H1 (cell line): ENCODE data around the gene HES4. TPM values are rescaled to one million over a fixed set of nuclear protein-coding genes. Genes with fewer than 3 reads are reported as not detected.

ENCODE experiments used
- CTCF ChIA-PET: fragments of 300-600 bp; sonication (Branson Sonifier 250); formaldehyde crosslinking; loops from one replicate; lab custom pipeline; 2021; ENCODE audit not compliant: partially characterized antibody; lab: Charles Lee
- POLR2A ChIA-PET: fragments of 300-600 bp; sonication (Branson Sonifier 250); formaldehyde crosslinking; loops from one replicate; lab custom pipeline; 2021; ENCODE audit warnings: inconsistent platforms; ENCODE audit not compliant: partially characterized antibody; lab: Charles Lee
- DNase-seq, 2 experiments: peaks; one replicate each; pipeline versions ENCODE4 v3.0.0 to v3.0.0-alpha.2; 2010 to 2022; ENCODE audit warnings: low spot score in 2 of 2, low read depth in 1 of 2, mixed read lengths in 1 of 2
- FAIRE-seq: peaks from 2 replicates; lab custom pipeline; 2011; peaks lifted over from hg19 to GRCh38; lab: Jason Lieb, UNC
- H2AFZ ChIP-seq: 2 replicates; pipeline ENCODE4 v1.8.1; 2012; ENCODE audit warnings: low read length, inconsistent platforms
- H2AK5ac ChIP-seq: 2 replicates; pipeline ENCODE4 v1.6.1; 2013; ENCODE audit warnings: low read depth, low read length
- H2BK120ac ChIP-seq: replicated peaks from 2 replicates; pipeline ENCODE3; 2013; ENCODE audit warnings: low read depth, low read length, inconsistent platforms
- H2BK12ac ChIP-seq: 2 replicates; pipeline ENCODE4 v1.6.1; 2013; ENCODE audit warnings: low read depth, low read length
- H2BK15ac ChIP-seq: 2 replicates; pipeline ENCODE4 v1.6.1; 2013; ENCODE audit warnings: low read length
- H2BK20ac ChIP-seq: 2 replicates; pipeline ENCODE4 v1.6.1; 2013; ENCODE audit warnings: low read length
- H2BK5ac ChIP-seq: 2 replicates; pipeline ENCODE4 v1.6.1; 2013; ENCODE audit warnings: low read depth, low read length
- H3K14ac ChIP-seq: 2 replicates; pipeline ENCODE4 v1.6.1; 2013; ENCODE audit warnings: inconsistent platforms; ENCODE audit not compliant: insufficient read length
- H3K18ac ChIP-seq: 2 replicates; pipeline ENCODE4 v1.6.1; 2013; ENCODE audit warnings: low read length; ENCODE audit errors: extremely low read depth
- H3K23ac ChIP-seq: 2 replicates; pipeline ENCODE4 v1.6.1; 2013; ENCODE audit warnings: inconsistent platforms; ENCODE audit not compliant: insufficient read length
- H3K23me2 ChIP-seq: 2 replicates; pipeline ENCODE4 v1.6.1; 2013; ENCODE audit warnings: low read depth, low read length
- H3K27ac ChIP-seq: 2 replicates; pipeline ENCODE4 v1.6.1; 2011; ENCODE audit warnings: low read depth, low read length, inconsistent platforms
- H3K27me3 ChIP-seq, 4 experiments: replicated peaks in 1 of 4; 1 replicate in 1 of 4; 2 replicates in 3 of 4; pipeline versions ENCODE4 v1.6.1 to v1.8.1; 2011 to 2013; ENCODE audit warnings: low read length in 3 of 4, mild to moderate bottlenecking in 3 of 4, inconsistent platforms in 2 of 4, mixed read lengths in 2 of 4, moderate library complexity in 1 of 4; ENCODE audit not compliant: control insufficient read depth in 3 of 4, insufficient read depth in 3 of 4; ENCODE audit errors: extremely low read depth in 1 of 4
- H3K36me3 ChIP-seq, 4 experiments: 2 replicates each; pipeline versions ENCODE4 v1.6.1 to v1.8.1; 2011 to 2013; ENCODE audit warnings: mild to moderate bottlenecking in 4 of 4, low read length in 3 of 4, moderate library complexity in 2 of 4, control low read depth in 1 of 4, inconsistent platforms in 1 of 4; ENCODE audit not compliant: insufficient read depth in 4 of 4, control insufficient read depth in 2 of 4
- H3K4ac ChIP-seq: replicated peaks from 2 replicates; pipeline ENCODE3; 2013; ENCODE audit warnings: low read length, low read depth, mixed read lengths, inconsistent platforms; ENCODE audit not compliant: insufficient read length
- H3K4me1 ChIP-seq, 4 experiments: replicated peaks in 1 of 4; 1 replicate in 1 of 4; 2 replicates in 3 of 4; pipeline versions ENCODE4 v1.6.1 to v1.8.1; 2011 to 2013; ENCODE audit warnings: low read length in 3 of 4, inconsistent platforms in 2 of 4, mixed read lengths in 1 of 4; ENCODE audit not compliant: insufficient read depth in 4 of 4, control insufficient read depth in 3 of 4
- H3K4me2 ChIP-seq, 2 experiments: 2 replicates each; pipeline versions ENCODE4 v1.6.1 to v1.8.1; 2011 to 2013; ENCODE audit warnings: low read depth in 2 of 2, low read length in 2 of 2, control low read depth in 1 of 2, inconsistent platforms in 1 of 2, mild to moderate bottlenecking in 1 of 2; ENCODE audit not compliant: insufficient read depth in 1 of 2
- H3K4me3 ChIP-seq, 4 experiments: fragments of 200-600, 300-600 bp in 1 of 4; sonication (generic), shearing (Covaris generic), sonication (Bioruptor Twin) in 1 of 4; 2 replicates each; pipeline versions ENCODE4 v1.5.1 to v1.8.1; 2011 to 2016; ENCODE audit warnings: low read length in 4 of 4, low read depth in 3 of 4, control low read depth in 2 of 4, inconsistent platforms in 2 of 4, mild to moderate bottlenecking in 2 of 4, mixed read lengths in 1 of 4, moderate library complexity in 1 of 4; ENCODE audit not compliant: insufficient read depth in 2 of 4; ENCODE audit errors: extremely low read depth in 1 of 4
- H3K56ac ChIP-seq: replicated peaks from 2 replicates; pipeline ENCODE3; 2013; ENCODE audit warnings: low read depth, mild to moderate bottlenecking, mixed read lengths, low read length, inconsistent platforms; ENCODE audit not compliant: insufficient read length
- H3K79me1 ChIP-seq: 2 replicates; pipeline ENCODE4 v1.6.1; 2013; ENCODE audit warnings: low read depth, low read length, control low read depth
- H3K79me2 ChIP-seq, 2 experiments: 2 replicates each; pipeline versions ENCODE4 v1.6.1 to v1.8.1; 2012 to 2013; ENCODE audit warnings: low read length in 2 of 2, mild to moderate bottlenecking in 2 of 2, inconsistent platforms in 1 of 2; ENCODE audit not compliant: insufficient read depth in 2 of 2, control insufficient read depth in 1 of 2
- H3K9ac ChIP-seq, 4 experiments: replicated peaks in 1 of 4; 1 replicate in 1 of 4; 2 replicates in 3 of 4; pipeline versions ENCODE4 v1.6.1 to v1.8.1; 2011 to 2013; ENCODE audit warnings: low read depth in 3 of 4, low read length in 3 of 4, control low read depth in 2 of 4, mild to moderate bottlenecking in 2 of 4, moderate library complexity in 2 of 4, inconsistent platforms in 1 of 4; ENCODE audit errors: extremely low read depth in 1 of 4
- H3K9me3 ChIP-seq, 2 experiments: 2 replicates each; pipeline versions ENCODE4 v1.6.1 to v1.8.1; 2012 to 2013; ENCODE audit warnings: mild to moderate bottlenecking in 2 of 2, moderate library complexity in 2 of 2, control low read depth in 1 of 2, inconsistent platforms in 1 of 2, low read depth in 1 of 2, low read length in 1 of 2, mixed read lengths in 1 of 2; ENCODE audit not compliant: insufficient read depth in 2 of 2
- H4K20me1 ChIP-seq, 2 experiments: replicated peaks in 1 of 2; 2 replicates each; pipeline versions ENCODE3 to v1.8.1; 2011 to 2013; ENCODE audit warnings: inconsistent platforms in 2 of 2, low read length in 2 of 2, mild to moderate bottlenecking in 1 of 2; ENCODE audit not compliant: insufficient read depth in 2 of 2, control insufficient read depth in 1 of 2
- H4K5ac ChIP-seq: 2 replicates; pipeline ENCODE4 v1.6.1; 2013; ENCODE audit warnings: low read length, low read depth, mixed read lengths, inconsistent platforms; ENCODE audit not compliant: insufficient read length
- H4K8ac ChIP-seq: 2 replicates; pipeline ENCODE4 v1.8.0; 2013; ENCODE audit warnings: mild to moderate bottlenecking, moderate library complexity, low read length, inconsistent platforms; ENCODE audit not compliant: insufficient read depth; ENCODE audit errors: extremely low read depth
- H4K91ac ChIP-seq: replicated peaks from 2 replicates; pipeline ENCODE3; 2013; ENCODE audit warnings: low read length, mixed read lengths, inconsistent platforms; ENCODE audit not compliant: insufficient read length
- CHD2 ChIP-seq: IDR thresholded peaks from 2 replicates; pipeline ENCODE4 v1.6.1; 2012; ENCODE audit warnings: low read length, improper control_type of control experiment
- EZH2 ChIP-seq: fragments of 200-600 bp; sonication (generic); IDR thresholded peaks from 2 replicates; pipeline ENCODE4 v1.7.1; 2012; ENCODE audit warnings: low read depth, mild to moderate bottlenecking, moderate library complexity, low read length, inconsistent platforms; ENCODE audit not compliant: severe bottlenecking
- NANOG ChIP-seq: IDR thresholded peaks from 2 replicates; pipeline ENCODE4 v1.6.1; 2011; ENCODE audit warnings: low read length, low read depth, mild to moderate bottlenecking, inconsistent platforms; ENCODE audit not compliant: insufficient read depth, poor library complexity, severe bottlenecking
- SUZ12 ChIP-seq: fragments of 200-600 bp; sonication (generic); IDR thresholded peaks from 2 replicates; pipeline ENCODE4 v1.6.1; 2012; ENCODE audit warnings: mild to moderate bottlenecking, inconsistent platforms, low read length, moderate library complexity, mixed read lengths
- TEAD4 ChIP-seq: IDR thresholded peaks from 2 replicates; pipeline ENCODE4 v1.6.1; 2012; ENCODE audit warnings: low read depth, low read length, inconsistent platforms, mixed read lengths
- WGBS, 2 experiments: shearing (Covaris generic) in 1 of 2; methylation state at CpG; one replicate each; pipeline versions ENCODE4 v1.1.6 to v1.1.7; 2013 to 2015; ENCODE audit warnings: low lambda C conversion rate in 2 of 2, mixed read lengths in 2 of 2, inconsistent platforms in 1 of 2, low coverage in 1 of 2, missing lambda C conversion rate in 1 of 2; ENCODE audit not compliant: insufficient replicate concordance in 2 of 2, insufficient coverage in 1 of 2, insufficient read length in 1 of 2; ENCODE audit errors: extremely low coverage in 1 of 2, missing lambda C conversion rate in 1 of 2; 5-methylcytosine and 5-hydroxymethylcytosine counted together
- polyA plus RNA-seq, 7 experiments: library from polyadenylated mRNA; depleted of rRNA in 3 of 7; stranded (reverse) in 5 of 7; unstranded in 2 of 7; fragments of >200 nt in 5 of 7; fragments of 200-250 nt in 2 of 7; gene quantifications; 1 replicate in 5 of 7; 2 replicates in 1 of 7; 4 replicates in 1 of 7; pipeline versions ENCODE4 v1.2.1 to v1.2.3, GENCODE V29; 2011 to 2013; ENCODE audit warnings: missing spikeins in 2 of 7, mixed read lengths in 2 of 7
- total RNA-seq: library from RNA; stranded (reverse); fragmentation: NEBNext Ultra II Directional; extraction: Animal tissue kit (Norgen Biotek cat#: 25700); gene quantifications from 2 replicates; pipeline ENCODE4 v1.2.1, GENCODE V29; 2021

Gene HES4
- total and polyA plus RNA-seq, 2 of the 8 experiments (the other 6 are each of a cell fraction or from before 2014, with no cell fraction given): 2.8 to 3.5 TPM

DNA sequence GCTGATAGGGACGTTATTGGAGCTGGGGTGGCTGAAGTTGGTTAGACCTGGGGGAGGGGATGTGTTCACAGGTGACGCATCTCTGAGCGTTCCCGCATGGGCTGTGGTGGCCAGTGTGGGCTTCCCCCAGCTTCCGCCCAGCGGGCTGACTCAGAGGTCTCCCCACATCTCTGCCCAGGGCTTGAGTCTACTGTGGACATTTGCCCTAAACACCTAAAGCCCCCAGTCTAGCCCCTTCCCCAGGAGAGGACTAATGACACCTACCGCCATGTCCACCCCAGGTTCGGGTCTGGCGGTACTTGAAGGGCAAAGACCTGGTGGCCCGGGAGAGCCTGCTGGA, 22.0 kb upstream of the HES4 start:
- Histone ChIP-seq H3K9me3 (no peaks in the 10 kb centered on the region), H3K79me2 (peaks cover 0 to 13% of the 10 kb centered on the region in 2 experiments; a peak in 1 of 4 replicates), H3K9ac (no peak overlapping the region), H2AK5ac (peak overlapping the region; percentile 82; the same call in 1 of the 2 replicates), H3K27ac (no peak overlapping the region), H3K4me2 (peak overlapping the region; percentile 70 to 79; a peak in 3 of 4 replicates), H3K79me1 (peaks cover 10% of the 10 kb centered on the region), H3K27me3 (no peaks in the 10 kb centered on the region), H3K56ac (no peak overlapping the region), H4K5ac (no peak overlapping the region), H2BK5ac (no peak overlapping the region), H3K4ac (no peak overlapping the region), H2AFZ (no peak overlapping the region), H2BK120ac (peak overlapping the region; percentile 43), H4K8ac (no peak overlapping the region; the same call in 1 of the 2 replicates), H3K4me3 (peak overlapping the region in 1 of 4 experiments; percentile 78; a peak in 4 of 8 replicates), H4K20me1 (peaks cover 6 to 10% of the 10 kb centered on the region in 2 experiments), H3K23ac (no peak overlapping the region), H3K36me3 (peaks cover 0 to 20% (median 1%) of the 10 kb centered on the region in 4 experiments; a peak in 3 of 8 replicates), H4K91ac (no peak overlapping the region), H3K23me2 (peaks cover 8% of the 10 kb centered on the region; the same call in 1 of the 2 replicates), H3K4me1 (peaks cover 2 to 53% (median 38%) of the 10 kb centered on the region in 4 experiments), H2BK12ac (peak overlapping the region; percentile 60; the same call in 1 of the 2 replicates), H2BK20ac (no peak overlapping the region), H3K14ac (no peak overlapping the region), H2BK15ac (no peak overlapping the region; the same call in 1 of the 2 replicates), H3K18ac (no peak overlapping the region; the same call in 1 of the 2 replicates)
- DNase-seq: no peak
- CTCF ChIA-PET: interaction anchor here (0.6 to 3.0 kb wide), 8 partner anchors 9 to 202 kb away, joined by 3 to 15 read pairs (median 4); partner anchors contain the start of gene ISG15
- WGBS, 2 experiments: 89% methylated on average over 10 of the region's 10 CpGs; no CpG with 5 or more reads in 1 of the 2 experiments
- FAIRE-seq: no peak
- TF ChIP-seq EZH2: no peak
- no peak for TF ChIP-seq NANOG
- TF ChIP-seq CHD2: no peak
- no peak for TF ChIP-seq SUZ12
- no peak for TF ChIP-seq TEAD4
- POLR2A ChIA-PET: interaction anchor here (0.6 to 14.9 kb wide), 9 partner anchors 14 to 178 kb away, joined by 3 to 245 read pairs (median 4); partner anchors contain the start of gene PERM1
